Suprapubic skin (tissue), 4 donors: ENCODE data around the gene C19orf73. TPM values are rescaled to one million over a fixed set of nuclear protein-coding genes. Genes with fewer than 3 reads are reported as not detected.

ENCODE experiments used
- DNase-seq, 2 donors: peaks; one replicate each; pipeline ENCODE4 v3.0.0-alpha.2; 2019; ENCODE audit warnings: low spot score in 2 of 2
- H3K27ac ChIP-seq: fragments of 200-600 bp; sonication (generic); one replicate; pipeline ENCODE4 v1.5.1; 2019
- H3K27me3 ChIP-seq: fragments of 200-600 bp; sonication (generic); one replicate; pipeline ENCODE4 v1.5.1; 2019
- H3K36me3 ChIP-seq: fragments of 200-600 bp; sonication (generic); one replicate; pipeline ENCODE4 v1.5.1; 2019
- H3K4me1 ChIP-seq: fragments of 200-600 bp; sonication (generic); one replicate; pipeline ENCODE4 v1.5.1; 2019
- H3K4me3 ChIP-seq: fragments of 200-600 bp; sonication (generic); one replicate; pipeline ENCODE4 v1.5.1; 2019; ENCODE audit warnings: mild to moderate bottlenecking
- H3K9me3 ChIP-seq: fragments of 200-600 bp; sonication (generic); one replicate; pipeline ENCODE4 v1.5.1; 2019
- CTCF ChIP-seq, 2 donors: fragments of 200-600 bp in 1 of 2; fragments of 450-650 bp in 1 of 2; sonication (generic) in 1 of 2; IDR thresholded peaks; one replicate each; pipeline ENCODE4 v1.5.1; 2016 to 2019; ENCODE audit warnings: antibody characterized with exemption in 2 of 2, mild to moderate bottlenecking in 1 of 2, moderate library complexity in 1 of 2
- EP300 ChIP-seq: sonication (generic); formaldehyde crosslinking; IDR thresholded peaks from one replicate; pipeline ENCODE4 v1.6.1; 2017; ENCODE audit warnings: antibody characterized with exemption
- POLR2A ChIP-seq, 2 donors: fragments of 450-650 bp; IDR thresholded peaks; one replicate each; pipeline ENCODE4 v1.6.1; 2017; ENCODE audit warnings: antibody characterized with exemption in 2 of 2, mild to moderate bottlenecking in 2 of 2, moderate library complexity in 2 of 2
- POLR2AphosphoS5 ChIP-seq, 3 donors: sonication (generic); formaldehyde crosslinking; IDR thresholded peaks; one replicate each; pipeline ENCODE4 v1.6.1; 2017; ENCODE audit warnings: antibody characterized with exemption in 3 of 3
- WGBS: methylation state at CpG from one replicate; pipeline ENCODE4 v1.1.5; 2018; 5-methylcytosine and 5-hydroxymethylcytosine counted together
- total RNA-seq, 4 donors: library from RNA; depleted of rRNA; stranded (reverse); fragments of >200 nt; gene quantifications; one replicate each; pipeline ENCODE4 v1.1.0, GENCODE V29; 2016

Gene C19orf73
- total RNA-seq, 4 donors from 2014 or later = 5.2 to 9.3 (median 5.9) TPM; not detected in 1

- no peak for DNase-seq
- peaks cover 56% of the 10 kb centered on the region for H3K27me3 ChIP-seq
- no peaks in the 10 kb centered on the region for H3K9me3 ChIP-seq
- H3K4me1 ChIP-seq = peaks cover 17% of the 10 kb centered on the region
- TF ChIP-seq EP300 = no peak
- no peak for TF ChIP-seq CTCF (IDR thresholded peaks at IDR 0.05)
- no peak for TF ChIP-seq POLR2A (IDR thresholded peaks at IDR 0.05)
- TF ChIP-seq POLR2AphosphoS5 (IDR thresholded peaks at IDR 0.05) = no peak
- WGBS = 7% methylated on average over 13 of the region's 93 CpGs
- H3K27ac ChIP-seq = no peak overlapping the region
- peak overlapping the region; percentile 38 for H3K4me3 ChIP-seq
- H3K36me3 ChIP-seq = no peaks in the 10 kb centered on the region
Observed at GRCh38 chr19:49071860-49072547, 46.9 kb downstream of the C19orf73 start.

GRCh38 chr19:49070416-49070815, 48.5 kb downstream of the C19orf73 start:
- Histone ChIP-seq H3K4me3 (no peak overlapping the region), H3K36me3 (no peaks in the 10 kb centered on the region), H3K27ac (no peak overlapping the region), H3K27me3 (peaks cover 71% of the 10 kb centered on the region), H3K4me1 (peaks cover 20% of the 10 kb centered on the region), H3K9me3 (no peaks in the 10 kb centered on the region)
- no peak for TF ChIP-seq POLR2A (IDR thresholded peaks at IDR 0.05)
- no peak for TF ChIP-seq CTCF (IDR thresholded peaks at IDR 0.05)
- no peak for TF ChIP-seq EP300
- no peak for TF ChIP-seq POLR2AphosphoS5 (IDR thresholded peaks at IDR 0.05)
- WGBS = 96% methylated on average over 21 of the region's 21 CpGs
- DNase-seq = no peak

GRCh38 chr19:49069026-49069425, 49.9 kb downstream of the C19orf73 start:
- Histone ChIP-seq H3K9me3 (no peaks in the 10 kb centered on the region), H3K27ac (no peak overlapping the region), H3K4me1 (peaks cover 32% of the 10 kb centered on the region), H3K27me3 (peaks cover 79% of the 10 kb centered on the region), H3K36me3 (no peaks in the 10 kb centered on the region), H3K4me3 (no peak overlapping the region)
- no peak for DNase-seq
- WGBS = 97% methylated on average over 9 of the region's 9 CpGs
- TF ChIP-seq EP300 = no peak
- no peak for TF ChIP-seq CTCF (IDR thresholded peaks at IDR 0.05)

Other genes starting within 250 kb of the C19orf73 start
- 100 to 1,000 TPM; 135 to 191 (median 144) TPM for gene PPP1R15A, start 246.7 kb downstream of the C19orf73 start, total RNA-seq
- not detected for gene TULP2, start 220.4 kb downstream of the C19orf73 start, total RNA-seq
- gene NUCB1, start 218.8 kb downstream of the C19orf73 start, total RNA-seq = 100 to 1,000 TPM; 132 to 220 (median 204) TPM
- under 1 TPM in 1 of 4 donors, not detected in 3; 0.59 TPM for gene DHDH, start 185.4 kb downstream of the C19orf73 start, total RNA-seq
- 10 to 100 TPM; 25.1 to 29.6 (median 27.5) TPM for gene BAX, start 164.3 kb downstream of the C19orf73 start, total RNA-seq
- 1,000 to 10,000 TPM in 3 of 4 donors, 100 to 1,000 TPM in 1; 883 to 1,582 (median 1,278) TPM for gene FTL, start 153.8 kb downstream of the C19orf73 start, total RNA-seq
- 10 to 100 TPM; 26.4 to 42.0 (median 31.6) TPM for gene GYS1, start 125.8 kb downstream of the C19orf73 start, total RNA-seq
- 10 to 100 TPM; 37.3 to 70.3 (median 68.8) TPM for gene RUVBL2, start 125.3 kb downstream of the C19orf73 start, total RNA-seq
- gene LHB, start 102.1 kb downstream of the C19orf73 start, total RNA-seq = not detected
- not detected for gene CGB3, start 94.8 kb downstream of the C19orf73 start, total RNA-seq
- not detected for gene CGB2, start 87.3 kb downstream of the C19orf73 start, total RNA-seq
- gene CGB1, start 82.2 kb downstream of the C19orf73 start, total RNA-seq = not detected
- 1 to 10 TPM in 1 of 4 donors, not detected in 3; 2.5 TPM for gene CGB5, start 75.3 kb downstream of the C19orf73 start, total RNA-seq
- gene CGB8, start 70.0 kb downstream of the C19orf73 start, total RNA-seq = not detected
- 10 to 100 TPM in 1 of 4 donors, 1 to 10 TPM in 3; 2.9 to 27.4 (median 4.3) TPM for gene CGB7, start 61.4 kb downstream of the C19orf73 start, total RNA-seq
- 10 to 100 TPM in 2 of 4 donors, 1 to 10 TPM in 2; 7.8 to 22.5 (median 13.1) TPM for gene NTF4, start 54.3 kb downstream of the C19orf73 start, total RNA-seq
- gene KCNA7, start 46.4 kb downstream of the C19orf73 start, total RNA-seq = not detected
- 100 to 1,000 TPM; 207 to 788 (median 322) TPM for gene SNRNP70, start 33.7 kb downstream of the C19orf73 start, total RNA-seq
- gene LIN7B, start 4.8 kb downstream of the C19orf73 start, total RNA-seq = 10 to 100 TPM; 20.0 to 39.8 (median 32.3) TPM
- 10 to 100 TPM; 42.7 to 50.1 (median 46.6) TPM for gene PPFIA3, start 401 bp upstream of the C19orf73 start, total RNA-seq
- 1 to 10 TPM in 1 of 4 donors, under 1 TPM in 2, not detected in 1; 0.47 to 1.0 (median 0.53) TPM for gene HRC, start 36.3 kb upstream of the C19orf73 start, total RNA-seq
- gene TRPM4, start 38.6 kb upstream of the C19orf73 start, total RNA-seq = 10 to 100 TPM; 45.2 to 87.6 (median 62.4) TPM
- gene SLC6A16, start 206.0 kb upstream of the C19orf73 start, total RNA-seq = 1 to 10 TPM in 1 of 4 donors, under 1 TPM in 2, not detected in 1; 0.23 to 1.4 (median 0.34) TPM
- gene CD37, start 216.3 kb upstream of the C19orf73 start, total RNA-seq = 10 to 100 TPM in 1 of 4 donors, 1 to 10 TPM in 3; 2.9 to 25.7 (median 5.0) TPM
- 10 to 100 TPM; 10.6 to 15.4 (median 13.2) TPM for gene TEAD2, start 243.3 kb upstream of the C19orf73 start, total RNA-seq
- gene DKKL1, start 244.7 kb upstream of the C19orf73 start, total RNA-seq = not detected